Glutamatergic neuron (in vitro differentiated cells): Measurements from ENCODE around the gene MUC12. TPM values are rescaled to one million over a fixed set of nuclear protein-coding genes. Genes with fewer than 3 reads are reported as not detected.

Experiments
- DNase-seq: peaks from one replicate; pipeline ENCODE4 v3.0.0; 2022
- H3K27ac Mint-ChIP-seq: one replicate; pipeline ENCODE4 v1.8.0; 2020; ENCODE audit warnings: mild to moderate bottlenecking, mixed read lengths, inconsistent platforms; ENCODE audit not compliant: unreplicated experiment
- H3K27me3 Mint-ChIP-seq: one replicate; pipeline ENCODE4 v1.8.0; 2020; ENCODE audit warnings: mild to moderate bottlenecking, moderate library complexity, mixed read lengths, inconsistent platforms; ENCODE audit not compliant: unreplicated experiment
- H3K36me3 Mint-ChIP-seq: one replicate; pipeline ENCODE4 v1.8.0; 2020; ENCODE audit warnings: mild to moderate bottlenecking, mixed read lengths, inconsistent platforms; ENCODE audit not compliant: unreplicated experiment
- H3K4me1 Mint-ChIP-seq: one replicate; pipeline ENCODE4 v1.8.0; 2020; ENCODE audit warnings: mild to moderate bottlenecking, low read depth, mixed read lengths, inconsistent platforms; ENCODE audit not compliant: unreplicated experiment
- H3K4me3 Mint-ChIP-seq: one replicate; pipeline ENCODE4 v1.8.0; 2020; ENCODE audit warnings: mild to moderate bottlenecking, mixed read lengths, inconsistent platforms; ENCODE audit not compliant: unreplicated experiment
- H3K9me3 Mint-ChIP-seq: one replicate; pipeline ENCODE4 v1.8.0; 2020; ENCODE audit warnings: mild to moderate bottlenecking, moderate library complexity, mixed read lengths, inconsistent platforms; ENCODE audit not compliant: unreplicated experiment
- total RNA-seq: library from RNA; stranded (reverse); fragmentation: NEBNext Ultra II Directional; extraction: Animal tissue kit (Norgen Biotek cat#: 25700); gene quantifications from one replicate; pipeline ENCODE4 v1.2.1, GENCODE V29; 2021; ENCODE audit not compliant: unreplicated experiment
- TF ChIP-seq, protein P1 (sequence below): fragments of 200-600 bp; sonication (generic); IDR thresholded peaks from one replicate; pipeline ENCODE4 v1.5.0; 2021; ENCODE audit not compliant: partially characterized antibody, unreplicated experiment

Gene MUC12
- total RNA-seq, 1 donor from 2014 or later, result 1.0 TPM

- H3K4me1 Mint-ChIP-seq, result peaks cover 11% of the 10 kb centered on the region
- peaks cover 9% of the 10 kb centered on the region for H3K9me3 Mint-ChIP-seq
- H3K36me3 Mint-ChIP-seq, result no peaks in the 10 kb centered on the region
- peak overlapping the region; percentile 64 for H3K4me3 Mint-ChIP-seq
- no peak overlapping the region for H3K27ac Mint-ChIP-seq
- peak; percentile 39 for DNase-seq
- H3K27me3 Mint-ChIP-seq, result peaks cover 25% of the 10 kb centered on the region
- TF ChIP-seq, protein P1, sequence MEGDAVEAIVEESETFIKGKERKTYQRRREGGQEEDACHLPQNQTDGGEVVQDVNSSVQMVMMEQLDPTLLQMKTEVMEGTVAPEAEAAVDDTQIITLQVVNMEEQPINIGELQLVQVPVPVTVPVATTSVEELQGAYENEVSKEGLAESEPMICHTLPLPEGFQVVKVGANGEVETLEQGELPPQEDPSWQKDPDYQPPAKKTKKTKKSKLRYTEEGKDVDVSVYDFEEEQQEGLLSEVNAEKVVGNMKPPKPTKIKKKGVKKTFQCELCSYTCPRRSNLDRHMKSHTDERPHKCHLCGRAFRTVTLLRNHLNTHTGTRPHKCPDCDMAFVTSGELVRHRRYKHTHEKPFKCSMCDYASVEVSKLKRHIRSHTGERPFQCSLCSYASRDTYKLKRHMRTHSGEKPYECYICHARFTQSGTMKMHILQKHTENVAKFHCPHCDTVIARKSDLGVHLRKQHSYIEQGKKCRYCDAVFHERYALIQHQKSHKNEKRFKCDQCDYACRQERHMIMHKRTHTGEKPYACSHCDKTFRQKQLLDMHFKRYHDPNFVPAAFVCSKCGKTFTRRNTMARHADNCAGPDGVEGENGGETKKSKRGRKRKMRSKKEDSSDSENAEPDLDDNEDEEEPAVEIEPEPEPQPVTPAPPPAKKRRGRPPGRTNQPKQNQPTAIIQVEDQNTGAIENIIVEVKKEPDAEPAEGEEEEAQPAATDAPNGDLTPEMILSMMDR, result peak; percentile 54
Observed at GRCh38 chr7:100966542-100967291, 2.6 kb upstream of the MUC12 start.

DNA sequence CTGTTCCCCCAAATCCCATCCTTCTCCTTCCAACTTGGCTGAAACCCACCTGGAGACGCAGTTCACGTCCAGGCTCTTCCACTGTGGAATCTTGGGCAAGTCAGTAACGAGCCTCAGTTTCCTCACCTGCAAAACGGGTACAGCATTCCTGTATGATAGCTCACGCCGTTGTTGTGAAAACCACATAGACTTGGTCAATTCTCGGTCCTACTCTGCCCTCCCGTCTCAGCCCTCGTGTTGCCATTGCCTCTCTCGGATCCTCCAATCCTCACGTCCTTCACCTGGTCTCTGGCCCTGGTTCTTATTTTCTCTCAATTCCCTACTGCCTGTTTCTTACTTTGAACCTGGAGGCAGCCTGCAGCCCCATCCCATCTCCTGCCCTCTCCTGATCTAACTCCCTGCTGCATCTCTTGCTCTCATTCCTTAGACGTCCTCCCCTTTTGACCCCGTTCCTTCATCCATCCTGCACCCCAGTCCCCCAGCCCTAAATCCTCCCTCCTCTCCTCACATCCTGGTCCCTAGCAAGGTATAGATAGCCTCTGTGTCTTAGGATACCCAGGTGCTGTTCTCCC, 2.0 kb upstream of the MUC12 start:
- no peak for DNase-seq
- Mint-ChIP-seq H3K27ac (no peak overlapping the region), H3K9me3 (peaks cover 9% of the 10 kb centered on the region), H3K36me3 (no peaks in the 10 kb centered on the region), H3K27me3 (peaks cover 26% of the 10 kb centered on the region), H3K4me3 (peak overlapping the region; percentile 53), H3K4me1 (peaks cover 16% of the 10 kb centered on the region)
- TF ChIP-seq, protein P1, result no peak

DNA sequence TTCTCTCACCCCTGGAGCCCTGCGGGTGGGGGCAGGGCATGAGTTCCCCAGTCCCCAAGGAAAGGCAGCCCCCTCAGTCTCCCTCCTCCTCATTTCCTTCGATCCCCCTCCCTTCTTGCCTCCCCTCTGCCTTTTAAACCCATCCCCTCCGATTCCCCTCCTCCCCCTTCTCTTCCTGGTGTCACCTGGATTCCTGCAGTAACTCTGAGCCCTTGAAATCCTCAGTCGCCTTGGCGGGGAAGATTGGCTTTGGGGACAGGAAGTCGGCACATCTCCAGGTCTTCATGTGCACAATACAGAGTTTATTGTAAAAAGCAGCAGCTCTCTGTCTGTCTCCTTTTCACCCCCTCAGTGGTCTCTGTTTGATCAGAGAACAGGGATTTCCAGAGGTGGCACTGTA, 1.3 kb upstream of the MUC12 start:
- H3K36me3 Mint-ChIP-seq, result no peaks in the 10 kb centered on the region
- H3K27me3 Mint-ChIP-seq, result peaks cover 24% of the 10 kb centered on the region
- TF ChIP-seq, protein P1, result no peak
- H3K4me3 Mint-ChIP-seq, result no peak overlapping the region
- H3K9me3 Mint-ChIP-seq, result peaks cover 9% of the 10 kb centered on the region
- no peak for DNase-seq
- peaks cover 12% of the 10 kb centered on the region for H3K4me1 Mint-ChIP-seq
- no peak overlapping the region for H3K27ac Mint-ChIP-seq

- Mint-ChIP-seq H3K27ac (no peak overlapping the region), H3K27me3 (peaks cover 23% of the 10 kb centered on the region), H3K9me3 (peaks cover 9% of the 10 kb centered on the region), H3K36me3 (no peaks in the 10 kb centered on the region), H3K4me3 (no peak overlapping the region), H3K4me1 (peaks cover 12% of the 10 kb centered on the region)
- TF ChIP-seq, protein P1, result no peak
- no peak for DNase-seq
Observed at GRCh38 chr7:100968650-100969049, 715 bp upstream of the MUC12 start.
